GM19463 (cell line): ENCODE measurements around the gene KSR2.
"Not testable (repeated sequence)": the region's sequence is repeated elsewhere in the genome, so short reads cannot be mapped to it uniquely, and the experiment has no call there.

Experiments used
- ATAC-seq: cut with Tn5 transposase; IDR thresholded peaks from one replicate; pipeline ENCODE4 v1.9.1; 2021; ENCODE audit warnings: mild to moderate bottlenecking, moderate library complexity; ENCODE audit not compliant: unreplicated experiment

KSR2 gene

GRCh38 chr12:117768860-117769259 is 199.9 kb downstream of the KSR2 start:
- no peak for ATAC-seq

DNA sequence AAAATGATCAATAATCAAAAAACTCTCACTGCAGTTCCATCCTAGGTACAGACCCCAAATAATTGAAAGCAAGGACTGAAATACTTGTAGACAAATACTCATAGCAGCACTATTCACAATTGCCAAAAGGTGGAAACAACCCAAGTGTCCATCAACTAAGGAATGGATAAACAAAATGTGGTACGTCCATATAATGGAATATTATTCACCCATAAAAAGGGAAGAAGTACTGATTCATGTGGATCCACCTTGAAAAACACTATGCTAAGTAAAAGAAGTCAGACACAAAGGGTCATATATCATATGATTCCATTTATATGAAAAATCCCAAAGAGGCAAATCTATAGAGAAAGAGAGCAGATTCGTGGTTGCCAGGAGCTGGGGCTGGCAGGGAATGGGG is 202.8 kb downstream of the KSR2 start:
- ATAC-seq, result no peak

DNA sequence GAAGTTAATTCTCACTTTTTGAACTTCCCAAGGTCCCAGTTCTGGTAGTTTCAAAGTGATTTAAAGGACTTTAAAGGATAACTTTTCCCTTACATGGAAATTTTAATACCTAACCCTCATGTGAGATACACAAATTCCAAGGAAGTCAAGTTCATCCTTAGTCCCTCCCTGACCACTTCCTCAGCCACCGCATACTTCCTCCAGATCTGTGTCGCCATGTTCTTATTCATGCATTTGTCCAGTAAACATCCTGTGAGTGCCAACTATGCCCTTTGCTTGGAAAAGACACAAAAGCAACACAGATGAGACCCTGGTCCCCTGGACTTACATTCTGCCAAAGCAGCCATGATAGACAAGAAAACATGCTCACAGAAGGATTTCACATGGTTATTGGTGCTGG is 206.6 kb downstream of the KSR2 start:
- no peak for ATAC-seq

DNA sequence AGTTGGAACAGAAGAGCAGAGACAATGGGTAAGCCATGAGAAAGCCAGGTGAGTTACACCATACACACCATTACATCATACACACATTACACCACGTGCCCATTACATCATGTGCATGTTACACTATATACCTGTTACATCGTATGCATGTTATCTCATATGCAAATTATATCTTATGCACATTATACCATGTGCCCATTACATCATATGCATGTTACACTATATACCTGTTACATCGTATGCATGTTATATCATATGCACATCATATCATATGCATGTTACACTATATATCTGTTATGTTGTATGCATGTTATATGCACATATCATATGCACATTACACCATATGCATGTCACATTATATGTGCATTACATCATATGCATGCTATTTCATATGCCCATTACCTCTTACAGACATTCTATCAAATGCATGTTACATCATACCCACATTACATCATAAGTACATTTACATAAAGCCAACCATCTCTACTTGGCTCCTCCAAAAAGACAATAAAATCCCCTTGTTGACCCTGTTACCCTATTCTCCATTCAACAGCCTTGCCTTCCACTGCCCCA is 207.2 kb downstream of the KSR2 start:
- ATAC-seq, result no peak

DNA sequence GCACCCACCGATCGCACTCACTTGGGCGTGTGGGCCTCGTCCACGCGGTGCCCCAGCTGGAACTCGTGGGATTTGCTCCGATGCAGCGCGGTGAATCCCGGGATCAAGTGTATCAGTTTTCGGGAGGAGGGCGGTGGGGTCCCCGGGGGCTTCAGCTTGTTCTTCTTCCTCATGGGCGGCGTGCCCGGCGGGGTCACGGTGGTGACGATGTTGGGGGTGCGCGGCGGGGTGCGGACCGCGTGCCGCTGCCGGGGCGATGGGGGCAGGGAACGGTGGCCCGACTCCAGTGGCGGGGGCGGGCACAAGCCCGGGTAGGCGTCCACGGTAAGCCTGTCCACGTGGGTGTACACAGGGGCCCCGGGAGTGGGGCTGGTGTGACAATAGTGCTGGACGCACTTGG is 207.8 kb downstream of the KSR2 start:
- no peak for ATAC-seq

DNA sequence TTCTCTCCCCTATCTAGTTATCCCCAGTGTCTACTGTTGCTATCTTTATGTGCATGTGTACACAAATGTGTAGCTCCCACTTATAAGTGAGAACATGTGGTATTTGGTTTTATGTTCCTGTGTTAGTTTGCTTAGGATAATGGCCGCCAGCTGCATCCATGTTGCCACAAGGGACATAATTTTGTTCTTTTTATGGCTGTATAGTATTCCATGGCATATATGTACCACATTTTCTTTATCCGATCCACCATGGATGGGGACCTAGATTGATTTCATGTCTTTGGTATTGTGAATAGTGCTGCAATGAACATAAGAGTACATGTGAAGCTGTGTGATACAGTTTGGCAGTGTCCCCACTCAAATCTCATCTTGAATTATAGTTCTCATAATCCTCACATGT is 218.1 kb downstream of the KSR2 start:
- ATAC-seq, result no peak

DNA sequence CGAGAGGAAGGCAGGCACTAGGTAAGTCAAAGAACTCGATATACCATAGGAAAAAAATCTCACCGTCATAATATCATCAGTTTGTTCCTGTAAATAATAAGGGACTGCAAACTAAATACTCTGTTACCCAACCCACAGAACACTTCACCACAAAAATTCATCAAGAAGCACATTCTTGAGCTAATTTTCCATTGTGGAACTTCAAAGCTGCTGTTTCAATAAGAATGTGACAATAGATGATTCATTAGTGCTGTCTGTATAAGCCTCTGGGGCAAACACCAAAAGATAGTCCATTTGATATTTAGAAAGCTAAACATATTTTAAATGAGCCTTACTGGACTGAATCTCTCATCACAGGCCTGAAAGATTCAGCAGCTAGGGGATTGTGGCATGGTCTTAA is 219.4 kb downstream of the KSR2 start:
- no peak for ATAC-seq

DNA sequence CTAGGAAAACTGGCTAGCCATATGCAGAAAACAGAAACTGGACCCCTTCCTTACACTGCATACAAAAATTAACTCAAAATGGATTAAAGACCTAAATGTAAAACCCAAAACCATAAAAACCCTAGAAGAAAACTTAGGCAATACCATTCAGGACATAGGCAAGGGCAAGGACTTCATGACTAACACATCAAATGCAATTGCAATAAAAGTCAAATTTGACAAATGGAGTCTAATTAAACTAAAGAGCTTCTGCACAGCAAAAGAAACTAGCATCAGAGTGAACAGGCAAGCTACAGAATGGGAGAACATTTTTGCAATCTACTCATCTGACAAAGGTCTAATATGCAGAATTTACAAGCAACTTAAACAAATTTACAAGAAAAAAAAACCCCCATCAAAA is 222.4 kb downstream of the KSR2 start:
- not testable (repeated sequence) for ATAC-seq

GRCh38 chr12:117744418-117744817 is 224.4 kb downstream of the KSR2 start:
- ATAC-seq, result no peak

DNA sequence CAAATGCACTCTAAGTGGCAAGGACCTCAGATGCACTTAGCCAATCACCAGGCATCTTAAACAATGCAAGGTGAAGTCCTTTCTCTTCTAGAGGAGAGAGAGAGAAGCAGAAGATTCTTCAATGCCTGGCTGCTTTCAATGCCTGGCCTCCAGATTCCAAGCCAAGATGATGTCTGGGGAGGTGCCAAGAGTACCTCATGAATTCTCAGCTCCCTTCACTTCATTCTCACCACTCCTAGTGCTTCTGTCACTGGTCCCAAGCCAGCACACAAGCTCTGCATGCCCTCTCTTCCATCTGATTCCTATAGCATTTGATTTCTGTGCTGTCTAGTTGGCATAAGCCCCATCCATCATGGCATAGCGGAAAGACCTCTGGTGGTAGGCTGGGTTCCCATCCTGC is 225.0 kb downstream of the KSR2 start:
- no peak for ATAC-seq

GRCh38 chr12:117742721-117743120 is 226.1 kb downstream of the KSR2 start:
- ATAC-seq, result no peak

DNA sequence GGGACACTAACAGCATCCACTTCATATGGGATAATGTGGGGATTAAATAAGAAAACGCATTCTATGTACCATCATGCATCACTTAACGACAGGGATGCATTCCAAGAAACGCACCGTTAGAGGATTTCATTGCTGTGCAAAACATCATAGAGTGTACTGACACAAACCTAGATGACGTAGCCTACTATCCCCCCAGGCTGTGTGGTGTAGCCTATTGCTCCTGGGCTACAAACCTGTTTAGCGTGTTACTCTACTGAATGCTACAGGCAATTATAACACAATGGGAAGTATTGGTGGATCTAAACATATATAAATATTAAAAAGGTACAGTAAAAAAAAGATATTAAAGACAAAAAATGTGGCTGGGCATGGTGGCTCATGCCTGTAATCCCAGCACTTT is 230.6 kb downstream of the KSR2 start:
- ATAC-seq, result no peak

DNA sequence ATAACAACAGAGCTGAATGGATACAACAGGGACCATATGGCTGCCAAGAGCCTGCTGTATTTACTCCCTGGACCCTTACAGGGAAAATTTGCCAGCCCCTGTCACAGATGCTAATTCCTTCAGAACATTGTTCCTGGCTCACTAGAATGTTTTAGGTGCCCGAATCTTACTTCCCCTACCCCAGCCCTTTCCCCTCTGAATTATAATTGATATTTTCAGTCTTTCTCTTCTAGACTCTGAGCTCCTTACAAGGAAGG is 235.3 kb downstream of the KSR2 start:
- no peak for ATAC-seq

GRCh38 chr12:117732761-117733548 is 235.8 kb downstream of the KSR2 start:
- no peak for ATAC-seq

DNA sequence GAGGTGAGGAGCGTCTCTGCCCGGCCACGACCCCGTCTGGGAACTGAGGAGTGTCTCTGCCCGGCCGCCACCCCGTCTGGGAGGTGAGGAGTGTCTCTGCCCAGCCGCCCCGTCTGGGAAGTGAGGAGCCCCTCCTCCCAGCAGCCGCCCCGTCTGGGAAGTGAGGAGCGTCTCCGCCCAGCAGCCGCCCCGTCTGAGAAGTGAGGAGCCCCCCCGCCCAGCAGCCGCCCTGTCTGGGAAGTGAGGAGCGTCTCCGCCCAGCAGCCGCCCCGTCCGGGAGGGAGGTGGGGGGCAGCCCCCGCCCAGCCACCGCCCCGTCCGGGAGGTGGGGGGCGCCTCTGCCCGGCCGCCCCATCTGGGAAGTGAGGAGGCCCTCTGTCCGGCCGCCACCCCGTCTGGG is 237.7 kb downstream of the KSR2 start:
- not testable (repeated sequence) for ATAC-seq

- no peak for ATAC-seq
These were observed 241.5 kb downstream of the KSR2 start for GRCh38 chr12:117727301-117727700.

- no peak for ATAC-seq
These were observed 244.2 kb downstream of the KSR2 start for GRCh38 chr12:117724543-117724942.

- ATAC-seq, result no peak
These were observed 250.2 kb downstream of the KSR2 start for GRCh38 chr12:117718559-117718958.

- no peak for ATAC-seq
These were observed 250.6 kb downstream of the KSR2 start for GRCh38 chr12:117718141-117718540.

GRCh38 chr12:117714203-117714602 is 254.6 kb downstream of the KSR2 start:
- ATAC-seq, result no peak

DNA sequence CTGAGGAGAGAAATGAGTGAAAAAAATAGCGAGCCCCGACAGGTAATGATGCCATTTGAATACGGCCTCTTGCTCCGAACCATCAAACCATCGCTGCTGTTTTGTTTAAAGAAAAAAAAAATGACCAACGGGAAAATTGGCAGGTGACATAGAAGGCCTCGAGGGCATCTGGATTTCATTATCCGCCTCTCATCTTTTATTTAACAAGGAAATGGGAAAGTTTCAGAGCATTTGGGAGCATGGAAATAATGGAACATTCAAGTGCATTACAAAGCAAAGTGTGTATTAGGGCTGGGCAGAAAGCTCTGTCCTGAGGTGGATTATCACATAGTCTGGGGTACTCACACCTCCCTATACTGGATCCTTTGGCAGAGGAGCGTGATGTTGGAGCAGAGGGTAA is 258.7 kb downstream of the KSR2 start:
- no peak for ATAC-seq

DNA sequence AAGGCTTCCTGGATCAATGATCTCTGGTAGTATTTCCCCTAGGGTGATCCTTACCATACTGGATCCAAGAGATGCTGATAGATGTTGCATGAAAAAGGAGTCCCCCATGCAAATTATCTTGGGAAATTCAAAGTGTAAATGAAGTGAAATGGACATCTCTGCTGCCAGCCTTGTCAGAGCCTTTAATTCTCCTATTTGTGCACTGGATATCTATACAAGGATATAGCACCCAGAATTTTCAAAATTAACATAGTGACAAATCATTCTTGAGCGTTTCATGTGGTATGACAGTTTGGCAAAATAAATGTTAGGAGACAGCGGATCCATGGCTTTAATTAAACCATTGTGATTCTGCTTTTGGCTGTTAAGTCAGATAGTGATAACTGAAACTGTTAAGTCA is 260.9 kb downstream of the KSR2 start:
- ATAC-seq, result no peak

DNA sequence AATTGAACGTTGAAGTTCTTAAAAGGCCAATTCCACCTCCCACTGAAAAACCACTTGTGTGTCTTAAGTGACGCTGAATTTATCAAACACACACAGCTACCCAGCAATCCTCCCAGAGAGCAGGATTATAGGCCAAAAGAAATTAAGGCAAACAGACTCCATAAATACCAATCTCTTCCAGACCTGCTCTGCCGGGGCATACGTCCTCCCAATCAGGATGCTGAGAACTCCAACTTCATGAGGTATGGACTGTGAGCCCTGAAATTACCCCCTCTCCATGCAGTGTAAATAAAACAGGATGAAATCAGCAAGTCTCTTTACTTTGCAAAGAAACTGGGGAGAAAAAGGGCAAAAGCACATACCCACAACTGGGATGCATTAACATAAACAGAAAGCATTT is 265.2 kb downstream of the KSR2 start:
- no peak for ATAC-seq
